Measurements from ENCODE around the gene RMDN2.

GRCh38 chr2:37878536-37878935 is 46.6 kb upstream of the RMDN2 start:
- TF ChIP-seq CTCF (IDR thresholded peaks at IDR 0.05 in 8 of 11, conservative IDR thresholded peaks at IDR 0.05 in 3 of 11) = no peak
- no peak for TF ChIP-seq POLR2AphosphoS5 (IDR thresholded peaks at IDR 0.05)
- TF ChIP-seq POLR2A (IDR thresholded peaks at IDR 0.05) = no peak
